GM23248 (cell line): ENCODE results near the gene GGCT. TPM values are rescaled to one million over a fixed set of nuclear protein-coding genes. Genes with fewer than 3 reads are reported as not detected.

Source experiments
- DNase-seq: peaks from one replicate; pipeline ENCODE4 v3.0.0-alpha.2; 2015
- H2AFZ ChIP-seq: fragments of 200-600 bp; sonication (generic); 2 replicates; pipeline ENCODE4 v1.6.1; 2016; ENCODE audit warnings: antibody characterized with exemption
- H3F3A ChIP-seq: fragments of 200-600 bp; sonication (generic); 2 replicates; pipeline ENCODE4 v1.6.1; 2016; ENCODE audit warnings: mild to moderate bottlenecking, antibody characterized with exemption, mixed run types; ENCODE audit not compliant: insufficient read depth
- H3K27ac ChIP-seq: fragments of 200-600 bp; sonication (generic); 2 replicates; pipeline ENCODE4 v1.5.1; 2016; ENCODE audit warnings: mild to moderate bottlenecking
- H3K27me3 ChIP-seq: fragments of 200-600 bp; sonication (generic); replicated peaks from 2 replicates; pipeline ENCODE4 v1.6.1; 2016; ENCODE audit warnings: mild to moderate bottlenecking; ENCODE audit not compliant: insufficient read depth
- H3K36me3 ChIP-seq: fragments of 200-600 bp; sonication (generic); 2 replicates; pipeline ENCODE4 v1.6.1; 2016; ENCODE audit warnings: low read depth, mild to moderate bottlenecking
- H3K4me1 ChIP-seq: fragments of 200-600 bp; sonication (generic); 2 replicates; pipeline ENCODE4 v1.6.1; 2016; ENCODE audit warnings: mild to moderate bottlenecking; ENCODE audit not compliant: insufficient read depth
- H3K4me2 ChIP-seq: fragments of 200-600 bp; sonication (generic); one replicate; pipeline ENCODE4 v1.6.1; 2016; ENCODE audit warnings: mild to moderate bottlenecking; ENCODE audit not compliant: unreplicated experiment
- H3K4me3 ChIP-seq: fragments of 200-600 bp; sonication (generic); 2 replicates; pipeline ENCODE4 v1.5.1; 2016; ENCODE audit warnings: mild to moderate bottlenecking
- H3K79me2 ChIP-seq: fragments of 200-600 bp; sonication (generic); 2 replicates; pipeline ENCODE4 v1.6.1; 2016; ENCODE audit warnings: mild to moderate bottlenecking; ENCODE audit not compliant: insufficient read depth
- H3K9ac ChIP-seq: fragments of 200-600 bp; sonication (generic); 2 replicates; pipeline ENCODE4 v1.6.1; 2016; ENCODE audit warnings: mild to moderate bottlenecking
- H3K9me2 ChIP-seq: fragments of 200-600 bp; sonication (generic); 2 replicates; pipeline ENCODE4 v1.6.1; 2016; ENCODE audit warnings: mixed run types, mild to moderate bottlenecking, moderate library complexity; ENCODE audit not compliant: insufficient read depth
- H3K9me3 ChIP-seq: fragments of 200-600 bp; sonication (generic); one replicate; pipeline ENCODE4 v1.6.1; 2017; ENCODE audit warnings: low read depth
- H4K20me1 ChIP-seq: fragments of 200-600 bp; sonication (generic); 2 replicates; pipeline ENCODE4 v1.6.0; 2016; ENCODE audit not compliant: insufficient read depth
- EZH2 ChIP-seq: fragments of 200-600 bp; sonication (generic); IDR thresholded peaks from 2 replicates; pipeline ENCODE4 v1.6.1; 2018; ENCODE audit warnings: antibody characterized with exemption, mild to moderate bottlenecking; ENCODE audit not compliant: insufficient read depth, poor library complexity, severe bottlenecking
- EZH2phosphoT487 ChIP-seq: fragments of 200-600 bp; sonication (generic); IDR thresholded peaks from 2 replicates; pipeline ENCODE4 v1.6.1; 2018; ENCODE audit warnings: antibody characterized with exemption, moderate library complexity, mild to moderate bottlenecking, low read depth; ENCODE audit not compliant: insufficient read depth
- WGBS, 2 experiments: methylation state at CpG; one replicate each; pipeline ENCODE4 v1.1.6; 2015 to 2017; ENCODE audit warnings: low lambda C conversion rate in 2 of 2, low coverage in 1 of 2; ENCODE audit errors: missing lambda C conversion rate in 2 of 2; 5-methylcytosine and 5-hydroxymethylcytosine counted together
- in situ Hi-C: fragments of 300-500 bp; cut with MboI; formaldehyde crosslinking; loops from 2 replicates; pipeline ENCODE4 v1.15.0; 2020
- polyA plus RNA-seq: library from polyadenylated mRNA; unstranded; fragments of >200 nt; fragmentation: Nextera tagmentation; extraction: Ambion mirVana; gene quantifications from 2 replicates; pipeline ENCODE4 v1.2.1, GENCODE V29; 2016
- total RNA-seq: library from RNA; depleted of rRNA; stranded (reverse); fragments of >200 nt; shearing (Covaris generic); gene quantifications from 2 replicates; pipeline ENCODE4 v1.2.3, GENCODE V29; 2014

Gene GGCT
- total and polyA plus RNA-seq, 2 experiments from 2014 or later = 31.3 to 47.9 TPM

GRCh38 chr7:30475580-30475979 is 29.0 kb downstream of the GGCT start:
- Histone ChIP-seq H2AFZ (no peak overlapping the region), H3F3A (peaks cover 65% of the 10 kb centered on the region), H3K4me2 (peak overlapping the region; percentile 18), H3K4me3 (no peak overlapping the region), H3K36me3 (no peaks in the 10 kb centered on the region), H3K4me1 (peaks cover 75% of the 10 kb centered on the region), H3K9ac (peak overlapping the region; percentile 61), H3K27ac (peak overlapping the region; percentile 92), H3K9me2 (no peaks in the 10 kb centered on the region), H3K79me2 (peaks cover 52% of the 10 kb centered on the region), H3K27me3 (no peaks in the 10 kb centered on the region), H3K9me3 (no peaks in the 10 kb centered on the region), H4K20me1 (no peaks in the 10 kb centered on the region)
- WGBS, 2 experiments = 32 to 43% methylated on average over 6 of the region's 6 CpGs
- peak; percentile 39 for DNase-seq
- TF ChIP-seq EZH2 = no peak
- TF ChIP-seq EZH2phosphoT487 = no peak
- in situ Hi-C loops = no loop called here

DNA sequence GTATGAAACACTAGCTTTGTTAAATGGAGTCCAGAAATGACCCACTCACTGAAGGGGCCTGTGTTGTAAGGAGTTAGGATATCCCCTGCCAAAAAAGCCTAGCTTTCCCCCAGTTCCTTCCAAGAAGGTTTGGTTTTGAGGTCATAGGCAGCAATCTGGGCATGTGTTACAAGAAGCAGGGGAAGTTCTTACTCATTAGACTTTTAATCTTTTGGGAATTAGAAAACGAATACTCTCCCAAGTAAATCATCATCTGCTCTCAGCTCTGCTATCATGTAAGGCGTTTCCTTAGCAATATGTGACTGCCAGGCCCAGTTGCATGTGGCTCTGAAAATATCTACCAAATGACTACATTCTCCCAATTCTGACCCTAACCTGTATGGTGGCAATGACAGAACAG is 29.7 kb downstream of the GGCT start:
- H3K9ac ChIP-seq = peak overlapping the region; percentile 61
- H2AFZ ChIP-seq = no peak overlapping the region
- no peak overlapping the region for H3K4me3 ChIP-seq
- H4K20me1 ChIP-seq = no peaks in the 10 kb centered on the region
- peak; percentile 95 for DNase-seq
- peak overlapping the region; percentile 44 for H3K4me2 ChIP-seq
- peak overlapping the region; percentile 92 for H3K27ac ChIP-seq
- TF ChIP-seq EZH2phosphoT487 = no peak
- no peaks in the 10 kb centered on the region for H3K27me3 ChIP-seq
- H3K36me3 ChIP-seq = no peaks in the 10 kb centered on the region
- H3K4me1 ChIP-seq = peaks cover 82% of the 10 kb centered on the region
- H3K9me3 ChIP-seq = no peaks in the 10 kb centered on the region
- H3K79me2 ChIP-seq = peaks cover 58% of the 10 kb centered on the region
- whole genome bisulfite sequencing, 2 experiments = 0 to 5% methylated on average over 2 of the region's 2 CpGs
- in situ Hi-C loops = no loop called here
- peaks cover 71% of the 10 kb centered on the region for H3F3A ChIP-seq
- H3K9me2 ChIP-seq = no peaks in the 10 kb centered on the region

GRCh38 chr7:30474485-30474884 is 30.1 kb downstream of the GGCT start:
- Histone ChIP-seq H3K36me3 (no peaks in the 10 kb centered on the region), H3K27me3 (no peaks in the 10 kb centered on the region), H3F3A (peaks cover 75% of the 10 kb centered on the region), H3K4me2 (peak overlapping the region; percentile 44), H3K27ac (peak overlapping the region; percentile 92), H3K9me3 (no peaks in the 10 kb centered on the region), H3K9me2 (no peaks in the 10 kb centered on the region), H3K9ac (peak overlapping the region; percentile 54), H3K79me2 (peaks cover 60% of the 10 kb centered on the region), H3K4me3 (no peak overlapping the region), H4K20me1 (no peaks in the 10 kb centered on the region), H3K4me1 (peaks cover 85% of the 10 kb centered on the region), H2AFZ (no peak overlapping the region)
- 88 to 91% methylated on average over 10 of the region's 10 CpGs for WGBS, 2 experiments
- DNase-seq = no peak
- TF ChIP-seq EZH2phosphoT487 (no peak), EZH2 (no peak)
- in situ Hi-C loops = no loop called here

DNA sequence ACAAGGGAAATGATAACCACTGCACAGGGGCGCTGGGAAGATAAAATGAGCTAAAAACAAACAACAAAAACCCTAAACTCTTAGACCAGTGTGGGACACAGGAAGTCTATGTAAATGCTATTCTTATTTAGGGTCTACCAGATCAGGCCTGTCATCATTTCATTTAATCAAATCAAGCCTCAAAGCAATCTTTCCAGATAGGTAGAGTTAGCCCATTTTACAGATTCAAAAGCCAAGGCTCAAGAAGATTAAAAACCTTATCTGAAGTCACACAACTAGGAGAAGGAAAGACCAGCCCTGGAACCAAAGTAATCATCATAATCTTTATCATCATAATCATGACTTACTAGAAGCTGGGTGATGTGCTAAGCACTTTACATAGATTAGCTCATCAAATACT is 30.7 kb downstream of the GGCT start:
- H3K27ac ChIP-seq = peak overlapping the region; percentile 92

More for the DNA sequence above, 30.7 kb downstream of the GGCT start:
- DNase-seq = peak; percentile 20
- H3K9me3 ChIP-seq = no peaks in the 10 kb centered on the region
- no peak overlapping the region for H3K4me2 ChIP-seq
- no peaks in the 10 kb centered on the region for H4K20me1 ChIP-seq
- in situ Hi-C loops = no loop called here
- H3K4me3 ChIP-seq = no peak overlapping the region
- peaks cover 82% of the 10 kb centered on the region for H3K4me1 ChIP-seq
- peaks cover 78% of the 10 kb centered on the region for H3F3A ChIP-seq
- H3K27me3 ChIP-seq = no peaks in the 10 kb centered on the region
- H3K9ac ChIP-seq = no peak overlapping the region; the same call in 1 of the 2 replicates
- no peaks in the 10 kb centered on the region for H3K36me3 ChIP-seq
- H2AFZ ChIP-seq = no peak overlapping the region
- H3K79me2 ChIP-seq = peaks cover 60% of the 10 kb centered on the region
- no peak for TF ChIP-seq EZH2phosphoT487
- TF ChIP-seq EZH2 = no peak
- H3K9me2 ChIP-seq = no peaks in the 10 kb centered on the region
- 92 to 100% methylated on average over 1 of the region's 1 CpG for WGBS, 2 experiments
